Measurements from ENCODE around the gene SAT2.
"Not testable (repeated sequence)": the region's sequence is repeated elsewhere in the genome, so short reads cannot be mapped to it uniquely, and the experiment has no call there.

Gene SAT2

GRCh38 chr17:7651665-7652387, 24.2 kb upstream of the SAT2 start:
- no peak overlapping the region for H3K27ac ChIP-seq (ENCODE audit: low read length)
- H3K27me3 ChIP-seq (ENCODE audit: low read depth, low read length), result peaks cover 29% of the 10 kb centered on the region
- H3K9me3 ChIP-seq (ENCODE audit: control insufficient read depth in 1 of 2, low read length in 2 of 2), result no peaks in the 10 kb centered on the region
- H3K4me3 ChIP-seq (ENCODE audit: low read depth in 1 of 2, low read length in 2 of 2), result peak overlapping the region; percentile 48 to 77
- no peaks in the 10 kb centered on the region for H3K36me3 ChIP-seq (ENCODE audit: control insufficient read depth in 1 of 2, insufficient read depth in 2 of 2, low read length in 2 of 2)
- H3K4me1 ChIP-seq (ENCODE audit: control insufficient read depth in 1 of 2, insufficient read depth in 2 of 2, low read length in 2 of 2), result peaks cover 0 to 22% of the 10 kb centered on the region in 2 donors

DNA sequence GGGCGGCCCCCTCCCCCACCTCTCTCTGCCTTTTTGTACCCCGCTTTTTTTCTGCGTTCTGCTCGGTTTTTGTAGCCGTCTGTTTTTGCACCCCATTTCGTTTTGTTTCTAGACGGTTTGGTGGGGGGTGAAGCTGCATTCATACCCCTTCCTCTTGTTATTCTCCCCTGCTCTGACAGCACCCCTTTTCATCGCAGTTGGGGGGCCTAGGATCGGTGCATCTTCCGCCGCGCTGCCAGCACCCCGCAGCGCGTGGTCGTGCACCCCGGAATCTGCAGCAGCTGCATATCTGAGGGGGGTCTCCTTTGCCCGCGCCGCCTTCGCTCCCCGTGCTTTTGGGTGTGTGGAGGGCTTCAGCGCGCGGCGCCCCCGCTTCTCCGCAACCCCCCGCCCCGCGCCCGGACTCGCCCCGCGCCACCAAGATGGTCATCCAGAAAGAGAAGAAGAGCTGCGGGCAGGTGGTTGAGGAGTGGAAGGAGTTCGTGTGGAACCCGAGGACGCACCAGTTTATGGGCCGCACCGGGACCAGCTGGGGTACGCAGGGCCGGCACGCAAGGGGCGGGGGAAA, 23.6 kb upstream of the SAT2 start:
- Histone ChIP-seq H3K4me1 (ENCODE audit: control insufficient read depth in 1 of 2, insufficient read depth in 2 of 2, low read length in 2 of 2) (peaks cover 0 to 19% of the 10 kb centered on the region in 2 donors), H3K27me3 (ENCODE audit: low read depth, low read length) (peaks cover 29% of the 10 kb centered on the region), H3K4me3 (ENCODE audit: low read depth in 1 of 2, low read length in 2 of 2) (peak overlapping the region; percentile 48 to 77), H3K36me3 (ENCODE audit: control insufficient read depth in 1 of 2, insufficient read depth in 2 of 2, low read length in 2 of 2) (no peaks in the 10 kb centered on the region), H3K27ac (ENCODE audit: low read length) (no peak overlapping the region), H3K9me3 (ENCODE audit: control insufficient read depth in 1 of 2, low read length in 2 of 2) (no peaks in the 10 kb centered on the region)

- Histone ChIP-seq H3K27me3 (ENCODE audit: low read depth, low read length) (peaks cover 29% of the 10 kb centered on the region), H3K9me3 (ENCODE audit: control insufficient read depth in 1 of 2, low read length in 2 of 2) (no peaks in the 10 kb centered on the region), H3K36me3 (ENCODE audit: control insufficient read depth in 1 of 2, insufficient read depth in 2 of 2, low read length in 2 of 2) (no peaks in the 10 kb centered on the region), H3K27ac (ENCODE audit: low read length) (no peak within 1 kb of the TSS), H3K4me3 (ENCODE audit: low read depth in 1 of 2, low read length in 2 of 2) (peak within 1 kb of the TSS; percentile 48 to 77), H3K4me1 (ENCODE audit: control insufficient read depth in 1 of 2, insufficient read depth in 2 of 2, low read length in 2 of 2) (peaks cover 0 to 19% of the 10 kb centered on the region in 2 donors)
Measured at GRCh38 chr17:7650509-7651096, 23.0 kb upstream of the SAT2 start, which contains the start of gene ATP1B2. ATP1B2 (plus strand) TSS chr17:7650926; CDS start chr17:7651519, 593 bp downstream.

DNA sequence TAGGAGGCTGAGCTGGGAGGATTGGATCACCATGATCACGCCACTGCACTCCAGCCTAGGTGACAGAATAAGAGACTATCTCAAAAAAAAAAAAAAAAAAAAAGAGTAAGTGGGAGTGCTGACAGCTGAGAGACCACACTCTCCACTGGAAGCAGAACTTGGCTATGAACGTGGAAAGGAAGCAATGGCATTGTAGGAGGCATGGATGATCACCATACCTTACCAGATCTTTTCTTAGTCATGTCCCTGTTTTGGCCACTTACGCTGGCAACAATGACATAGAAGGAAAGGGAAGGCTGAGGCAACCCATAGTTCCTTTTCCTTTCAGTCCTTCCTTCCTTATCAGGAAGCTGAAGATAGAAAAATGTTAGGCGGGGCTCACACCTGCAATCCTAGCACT, 19.4 kb upstream of the SAT2 start:
- H3K9me3 ChIP-seq (ENCODE audit: control insufficient read depth in 1 of 2, low read length in 2 of 2), result no peaks in the 10 kb centered on the region
- H3K4me1 ChIP-seq (ENCODE audit: control insufficient read depth in 1 of 2, insufficient read depth in 2 of 2, low read length in 2 of 2), result peaks cover 0 to 19% of the 10 kb centered on the region in 2 donors
- no peaks in the 10 kb centered on the region for H3K36me3 ChIP-seq (ENCODE audit: control insufficient read depth in 1 of 2, insufficient read depth in 2 of 2, low read length in 2 of 2)
- peaks cover 15% of the 10 kb centered on the region for H3K27me3 ChIP-seq (ENCODE audit: low read depth, low read length)
- no peak overlapping the region for H3K27ac ChIP-seq (ENCODE audit: low read length)
- H3K4me3 ChIP-seq (ENCODE audit: low read depth in 1 of 2, low read length in 2 of 2), result no peak overlapping the region

DNA sequence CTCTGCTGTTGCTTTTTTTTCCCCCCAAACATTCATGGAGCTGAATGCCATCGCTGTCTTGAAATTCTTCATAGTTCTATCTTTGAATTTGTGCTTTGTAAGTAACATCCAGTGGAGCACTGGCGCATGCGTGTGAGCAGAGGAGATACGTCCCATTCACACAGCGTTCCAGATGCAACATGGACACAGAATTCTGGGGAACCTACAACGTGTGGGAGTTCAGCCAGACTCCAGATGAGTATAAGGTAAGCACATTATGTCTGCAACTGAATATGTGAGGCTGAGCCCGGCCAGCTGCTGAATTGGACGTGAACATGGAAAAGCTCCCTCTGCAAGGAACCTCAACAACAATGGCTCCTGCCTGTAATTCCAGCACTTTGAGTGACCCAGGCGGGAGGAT, 18.8 kb upstream of the SAT2 start:
- H3K9me3 ChIP-seq (ENCODE audit: control insufficient read depth in 1 of 2, low read length in 2 of 2), result no peaks in the 10 kb centered on the region
- no peak overlapping the region for H3K4me3 ChIP-seq (ENCODE audit: low read depth in 1 of 2, low read length in 2 of 2)
- H3K27me3 ChIP-seq (ENCODE audit: low read depth, low read length), result peaks cover 11% of the 10 kb centered on the region
- no peaks in the 10 kb centered on the region for H3K36me3 ChIP-seq (ENCODE audit: control insufficient read depth in 1 of 2, insufficient read depth in 2 of 2, low read length in 2 of 2)
- no peak overlapping the region for H3K27ac ChIP-seq (ENCODE audit: low read length)
- peaks cover 0 to 16% of the 10 kb centered on the region in 2 donors for H3K4me1 ChIP-seq (ENCODE audit: control insufficient read depth in 1 of 2, insufficient read depth in 2 of 2, low read length in 2 of 2)

GRCh38 chr17:7644775-7645174, 17.2 kb upstream of the SAT2 start:
- no peaks in the 10 kb centered on the region for H3K27me3 ChIP-seq (ENCODE audit: low read depth, low read length)
- no peak overlapping the region for H3K4me3 ChIP-seq (ENCODE audit: low read depth in 1 of 2, low read length in 2 of 2)
- H3K9me3 ChIP-seq (ENCODE audit: control insufficient read depth in 1 of 2, low read length in 2 of 2), result no peaks in the 10 kb centered on the region
- no peak overlapping the region for H3K27ac ChIP-seq (ENCODE audit: low read length)
- no peaks in the 10 kb centered on the region for H3K4me1 ChIP-seq (ENCODE audit: control insufficient read depth in 1 of 2, insufficient read depth in 2 of 2, low read length in 2 of 2)
- H3K36me3 ChIP-seq (ENCODE audit: control insufficient read depth in 1 of 2, insufficient read depth in 2 of 2, low read length in 2 of 2), result no peaks in the 10 kb centered on the region

- not testable (repeated sequence) for H3K36me3 ChIP-seq (ENCODE audit: control insufficient read depth in 1 of 2, insufficient read depth in 2 of 2, low read length in 2 of 2); H3K27ac ChIP-seq (ENCODE audit: low read length); H3K27me3 ChIP-seq (ENCODE audit: low read depth, low read length); H3K4me1 ChIP-seq (ENCODE audit: control insufficient read depth in 1 of 2, insufficient read depth in 2 of 2, low read length in 2 of 2); H3K9me3 ChIP-seq (ENCODE audit: control insufficient read depth in 1 of 2, low read length in 2 of 2); H3K4me3 ChIP-seq (ENCODE audit: low read depth in 1 of 2, low read length in 2 of 2)
Measured at GRCh38 chr17:7641635-7642034, 14.0 kb upstream of the SAT2 start.

GRCh38 chr17:7640783-7641182, 13.2 kb upstream of the SAT2 start:
- Histone ChIP-seq H3K4me1 (ENCODE audit: control insufficient read depth in 1 of 2, insufficient read depth in 2 of 2, low read length in 2 of 2) (no peaks in the 10 kb centered on the region), H3K9me3 (ENCODE audit: control insufficient read depth in 1 of 2, low read length in 2 of 2) (no peaks in the 10 kb centered on the region), H3K36me3 (ENCODE audit: control insufficient read depth in 1 of 2, insufficient read depth in 2 of 2, low read length in 2 of 2) (no peaks in the 10 kb centered on the region), H3K27ac (ENCODE audit: low read length) (no peak overlapping the region), H3K27me3 (ENCODE audit: low read depth, low read length) (no peaks in the 10 kb centered on the region), H3K4me3 (ENCODE audit: low read depth in 1 of 2, low read length in 2 of 2) (no peak overlapping the region)

GRCh38 chr17:7636163-7636562, 8.5 kb upstream of the SAT2 start:
- Histone ChIP-seq H3K4me3 (ENCODE audit: low read depth in 1 of 2, low read length in 2 of 2) (no peak overlapping the region), H3K27me3 (ENCODE audit: low read depth, low read length) (no peaks in the 10 kb centered on the region), H3K36me3 (ENCODE audit: control insufficient read depth in 1 of 2, insufficient read depth in 2 of 2, low read length in 2 of 2) (no peaks in the 10 kb centered on the region), H3K4me1 (ENCODE audit: control insufficient read depth in 1 of 2, insufficient read depth in 2 of 2, low read length in 2 of 2) (no peaks in the 10 kb centered on the region), H3K27ac (ENCODE audit: low read length) (no peak overlapping the region), H3K9me3 (ENCODE audit: control insufficient read depth in 1 of 2, low read length in 2 of 2) (no peaks in the 10 kb centered on the region)

- Histone ChIP-seq H3K27ac (ENCODE audit: low read length) (no peak overlapping the region), H3K9me3 (ENCODE audit: control insufficient read depth in 1 of 2, low read length in 2 of 2) (no peaks in the 10 kb centered on the region), H3K4me3 (ENCODE audit: low read depth in 1 of 2, low read length in 2 of 2) (no peak overlapping the region), H3K36me3 (ENCODE audit: control insufficient read depth in 1 of 2, insufficient read depth in 2 of 2, low read length in 2 of 2) (no peaks in the 10 kb centered on the region), H3K4me1 (ENCODE audit: control insufficient read depth in 1 of 2, insufficient read depth in 2 of 2, low read length in 2 of 2) (no peaks in the 10 kb centered on the region), H3K27me3 (ENCODE audit: low read depth, low read length) (no peaks in the 10 kb centered on the region)
Measured at GRCh38 chr17:7634384-7634783, 6.8 kb upstream of the SAT2 start.

- Histone ChIP-seq H3K27me3 (ENCODE audit: low read depth, low read length) (no peaks in the 10 kb centered on the region), H3K36me3 (ENCODE audit: control insufficient read depth in 1 of 2, insufficient read depth in 2 of 2, low read length in 2 of 2) (no peaks in the 10 kb centered on the region), H3K27ac (ENCODE audit: low read length) (no peak overlapping the region), H3K9me3 (ENCODE audit: control insufficient read depth in 1 of 2, low read length in 2 of 2) (no peaks in the 10 kb centered on the region), H3K4me3 (ENCODE audit: low read depth in 1 of 2, low read length in 2 of 2) (no peak overlapping the region), H3K4me1 (ENCODE audit: control insufficient read depth in 1 of 2, insufficient read depth in 2 of 2, low read length in 2 of 2) (no peaks in the 10 kb centered on the region)
Measured at GRCh38 chr17:7633093-7633492, 5.5 kb upstream of the SAT2 start.

Data from muscle layer of duodenum (tissue), 2 donors.